ENCODE data around the gene NAGLU.

- TF ChIP-seq CTCF (IDR thresholded peaks at IDR 0.05) (no peak), ZFX (IDR thresholded peaks at IDR 0.05; ENCODE audit: borderline replicate concordance) (no peak)
These were observed 17.2 kb downstream of the NAGLU start for GRCh38 chr17:42553161-42553818.
